ENCODE measurements around the gene TEX2. TPM values are rescaled to one million over a fixed set of nuclear protein-coding genes. Genes with fewer than 3 reads are reported as not detected.

Gene TEX2
- total RNA-seq, 1 experiment from 2014 or later: 10.8 TPM

DNA sequence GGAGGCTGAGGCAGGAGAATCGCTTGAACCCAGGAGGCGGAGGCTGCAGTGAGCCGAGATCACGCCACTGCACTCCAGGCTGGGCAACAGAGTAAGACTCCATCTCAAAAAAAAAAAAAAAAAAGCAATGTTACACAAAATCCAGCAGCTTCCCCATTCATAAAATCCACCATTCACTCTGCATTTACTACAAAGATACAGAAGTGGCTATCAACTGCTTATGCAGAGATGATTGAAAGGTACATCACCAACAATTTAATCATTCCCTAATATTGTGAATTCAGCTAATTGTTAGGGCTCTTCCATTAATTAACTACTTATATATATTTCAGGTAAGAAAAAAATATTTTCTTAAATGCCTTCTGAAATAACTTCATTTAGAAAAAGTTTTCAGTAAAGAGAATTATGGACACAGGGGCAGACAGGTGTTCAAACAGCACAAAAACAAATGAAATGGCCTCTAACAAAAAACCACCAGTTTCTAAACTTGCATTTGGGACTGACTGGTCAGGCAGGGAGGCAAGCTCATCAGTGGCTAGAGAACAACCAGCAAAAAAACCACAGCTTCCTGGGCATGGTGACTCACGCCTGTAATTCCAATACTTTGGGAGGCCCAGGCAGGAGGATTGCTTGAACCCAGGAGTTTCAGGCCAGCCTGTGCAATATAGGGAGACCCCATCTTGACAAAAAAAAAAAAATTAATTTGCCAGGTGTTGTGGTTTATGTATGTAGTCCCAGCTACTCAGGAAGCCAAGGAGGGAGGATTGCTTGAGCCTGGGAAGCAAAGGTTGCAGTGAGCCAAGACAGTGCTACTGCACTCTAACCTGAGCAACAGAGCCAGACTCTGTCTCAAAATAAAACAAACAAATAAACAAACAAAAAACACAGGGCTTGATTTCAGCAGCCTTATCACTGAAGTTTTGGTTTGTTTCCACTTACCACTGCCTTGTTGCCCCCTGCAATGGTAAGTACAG, 159.4 kb downstream of the TEX2 start (continued):
- TF ChIP-seq, protein P1, sequence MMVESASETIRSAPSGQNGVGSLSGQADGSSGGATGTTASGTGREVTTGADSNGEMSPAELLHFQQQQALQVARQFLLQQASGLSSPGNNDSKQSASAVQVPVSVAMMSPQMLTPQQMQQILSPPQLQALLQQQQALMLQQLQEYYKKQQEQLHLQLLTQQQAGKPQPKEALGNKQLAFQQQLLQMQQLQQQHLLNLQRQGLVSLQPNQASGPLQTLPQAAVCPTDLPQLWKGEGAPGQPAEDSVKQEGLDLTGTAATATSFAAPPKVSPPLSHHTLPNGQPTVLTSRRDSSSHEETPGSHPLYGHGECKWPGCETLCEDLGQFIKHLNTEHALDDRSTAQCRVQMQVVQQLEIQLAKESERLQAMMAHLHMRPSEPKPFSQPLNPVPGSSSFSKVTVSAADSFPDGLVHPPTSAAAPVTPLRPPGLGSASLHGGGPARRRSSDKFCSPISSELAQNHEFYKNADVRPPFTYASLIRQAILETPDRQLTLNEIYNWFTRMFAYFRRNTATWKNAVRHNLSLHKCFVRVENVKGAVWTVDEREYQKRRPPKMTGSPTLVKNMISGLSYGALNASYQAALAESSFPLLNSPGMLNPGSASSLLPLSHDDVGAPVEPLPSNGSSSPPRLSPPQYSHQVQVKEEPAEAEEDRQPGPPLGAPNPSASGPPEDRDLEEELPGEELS (CRISPR knock-in tag; IDR thresholded peaks at IDR 0.05): no peak
- TF ChIP-seq, protein P2, sequence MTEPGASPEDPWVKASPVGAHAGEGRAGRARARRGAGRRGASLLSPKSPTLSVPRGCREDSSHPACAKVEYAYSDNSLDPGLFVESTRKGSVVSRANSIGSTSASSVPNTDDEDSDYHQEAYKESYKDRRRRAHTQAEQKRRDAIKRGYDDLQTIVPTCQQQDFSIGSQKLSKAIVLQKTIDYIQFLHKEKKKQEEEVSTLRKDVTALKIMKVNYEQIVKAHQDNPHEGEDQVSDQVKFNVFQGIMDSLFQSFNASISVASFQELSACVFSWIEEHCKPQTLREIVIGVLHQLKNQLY (CRISPR knock-in tag; IDR thresholded peaks at IDR 0.05): no peak
- TF ChIP-seq, protein P3, sequence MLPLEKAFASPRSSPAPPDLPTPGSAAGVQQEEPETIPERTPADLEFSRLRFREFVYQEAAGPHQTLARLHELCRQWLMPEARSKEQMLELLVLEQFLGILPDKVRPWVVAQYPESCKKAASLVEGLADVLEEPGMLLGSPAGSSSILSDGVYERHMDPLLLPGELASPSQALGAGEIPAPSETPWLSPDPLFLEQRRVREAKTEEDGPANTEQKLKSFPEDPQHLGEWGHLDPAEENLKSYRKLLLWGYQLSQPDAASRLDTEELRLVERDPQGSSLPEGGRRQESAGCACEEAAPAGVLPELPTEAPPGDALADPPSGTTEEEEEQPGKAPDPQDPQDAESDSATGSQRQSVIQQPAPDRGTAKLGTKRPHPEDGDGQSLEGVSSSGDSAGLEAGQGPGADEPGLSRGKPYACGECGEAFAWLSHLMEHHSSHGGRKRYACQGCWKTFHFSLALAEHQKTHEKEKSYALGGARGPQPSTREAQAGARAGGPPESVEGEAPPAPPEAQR (CRISPR knock-in tag; IDR thresholded peaks at IDR 0.05): no peak
- TF ChIP-seq, protein P4, sequence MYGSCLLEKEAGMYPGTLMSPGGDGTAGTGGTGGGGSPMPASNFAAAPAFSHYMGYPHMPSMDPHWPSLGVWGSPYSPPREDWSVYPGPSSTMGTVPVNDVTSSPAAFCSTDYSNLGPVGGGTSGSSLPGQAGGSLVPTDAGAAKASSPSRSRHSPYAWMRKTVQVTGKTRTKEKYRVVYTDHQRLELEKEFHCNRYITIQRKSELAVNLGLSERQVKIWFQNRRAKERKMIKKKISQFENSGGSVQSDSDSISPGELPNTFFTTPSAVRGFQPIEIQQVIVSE (CRISPR knock-in tag; IDR thresholded peaks at IDR 0.05; ENCODE audit: borderline replicate concordance): no peak

DNA sequence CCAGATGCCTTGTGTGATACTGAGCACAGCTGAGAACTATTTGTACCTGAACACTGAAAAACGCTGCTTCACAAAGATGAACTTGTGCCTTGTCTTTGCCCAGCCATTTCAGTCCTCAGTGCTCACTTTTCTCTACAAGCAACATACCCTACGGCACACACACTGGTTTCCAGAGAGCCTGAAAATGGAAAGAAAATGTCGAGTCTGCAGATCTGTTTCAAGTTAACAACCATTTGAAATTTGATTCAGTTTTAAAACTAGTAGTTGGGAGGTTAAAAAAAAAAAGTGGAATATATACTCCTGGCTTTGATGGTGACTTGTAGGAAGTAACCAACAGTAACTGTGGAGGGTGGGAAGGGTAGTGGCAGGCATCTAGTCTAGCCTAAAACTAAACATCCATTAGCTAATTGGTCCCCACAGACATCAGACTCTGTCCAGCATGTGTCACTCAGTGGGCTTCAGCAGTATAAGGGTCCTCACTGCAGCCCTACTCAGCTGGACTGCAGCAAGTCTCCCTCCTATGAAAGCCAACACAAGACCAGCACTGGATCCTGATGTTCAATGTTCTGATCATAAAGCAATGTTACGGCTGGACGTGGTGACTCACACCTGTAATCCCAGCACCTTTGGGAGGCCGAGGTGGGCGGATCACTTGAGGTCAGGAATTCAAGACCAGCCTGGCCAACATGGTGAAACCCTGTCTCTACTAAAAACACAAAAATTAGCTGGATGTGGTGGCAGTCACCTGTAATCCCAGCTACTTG, 160.3 kb downstream of the TEX2 start:
- ATAC-seq: no peak
- no peaks in the 10 kb centered on the region for H3K27me3 Mint-ChIP-seq (ENCODE audit: low read depth)
- CTCF ChIA-PET: interaction anchor here (2.1 to 2.2 kb wide), 2 partner anchors 31 to 39 kb away, joined by 6 read pairs; no protein-coding TSS in a partner anchor
- no peak overlapping the region for H3K27ac Mint-ChIP-seq
- TF ChIP-seq JAZF1 (CRISPR knock-in tag; IDR thresholded peaks at IDR 0.05): no peak
- H3K36me3 Mint-ChIP-seq: no peaks in the 10 kb centered on the region
- POLR2A ChIA-PET: interaction anchor here (0.7 kb wide), 1 partner anchor 41 kb away, joined by 3 read pairs; no protein-coding TSS in a partner anchor
- H3K9me3 Mint-ChIP-seq: no peaks in the 10 kb centered on the region
- DNase-seq (ENCODE audit: low spot score): no peak
- no peak overlapping the region for H3K4me3 Mint-ChIP-seq
- peaks cover 3% of the 10 kb centered on the region; the same call in 1 of the 2 replicates for H3K4me1 Mint-ChIP-seq

DNA sequence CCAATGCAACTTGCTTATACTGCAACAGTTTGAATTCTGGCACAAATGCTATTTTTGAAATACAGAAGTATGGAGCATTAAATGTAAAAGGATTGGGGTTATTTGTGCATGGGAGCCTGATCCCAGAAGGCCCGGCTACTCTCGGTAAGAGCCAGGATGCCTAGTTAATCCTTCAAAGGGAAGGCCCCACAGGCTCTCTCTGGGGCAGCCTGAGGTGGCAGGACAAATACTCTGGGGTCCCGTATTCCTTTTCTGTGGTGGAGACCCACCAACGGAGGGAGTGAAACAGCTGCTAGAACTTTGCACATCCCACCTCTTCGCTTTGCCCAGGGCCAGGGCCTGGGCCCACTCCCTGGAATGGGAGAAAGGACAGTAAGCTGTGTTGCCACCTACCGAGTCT, 163.5 kb downstream of the TEX2 start:
- Mint-ChIP-seq H3K36me3 (peaks cover 16% of the 10 kb centered on the region), H3K4me1 (peaks cover 15% of the 10 kb centered on the region), H3K27ac (no peak overlapping the region), H3K27me3 (ENCODE audit: low read depth) (no peaks in the 10 kb centered on the region), H3K9me3 (peaks cover 15% of the 10 kb centered on the region), H3K4me3 (no peak overlapping the region)
- ChIA-PET POLR2A (no interaction called here), CTCF (interaction anchor here (0.6 to 1.6 kb wide), 4 partner anchors 34 to 229 kb away, joined by 3 to 6 read pairs (median 4); no protein-coding TSS in a partner anchor)
- no peak for DNase-seq (ENCODE audit: low spot score)
- ATAC-seq: no peak
- no peak for TF ChIP-seq GABPB1 (CRISPR knock-in tag; IDR thresholded peaks at IDR 0.05)
- TF ChIP-seq, protein P5, sequence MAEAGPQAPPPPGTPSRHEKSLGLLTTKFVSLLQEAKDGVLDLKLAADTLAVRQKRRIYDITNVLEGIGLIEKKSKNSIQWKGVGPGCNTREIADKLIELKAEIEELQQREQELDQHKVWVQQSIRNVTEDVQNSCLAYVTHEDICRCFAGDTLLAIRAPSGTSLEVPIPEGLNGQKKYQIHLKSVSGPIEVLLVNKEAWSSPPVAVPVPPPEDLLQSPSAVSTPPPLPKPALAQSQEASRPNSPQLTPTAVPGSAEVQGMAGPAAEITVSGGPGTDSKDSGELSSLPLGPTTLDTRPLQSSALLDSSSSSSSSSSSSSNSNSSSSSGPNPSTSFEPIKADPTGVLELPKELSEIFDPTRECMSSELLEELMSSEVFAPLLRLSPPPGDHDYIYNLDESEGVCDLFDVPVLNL (CRISPR knock-in tag; IDR thresholded peaks at IDR 0.05; ENCODE audit: borderline replicate concordance, low read depth): no peak
- TF ChIP-seq ZNF671 (CRISPR knock-in tag; IDR thresholded peaks at IDR 0.05): no peak
- no peak for TF ChIP-seq PRRX2 (CRISPR knock-in tag; IDR thresholded peaks at IDR 0.05)
- no peak for TF ChIP-seq ZNF121 (CRISPR knock-in tag; IDR thresholded peaks at IDR 0.05)
- TF ChIP-seq ZBTB21 (CRISPR knock-in tag; IDR thresholded peaks at IDR 0.05; ENCODE audit: borderline replicate concordance): no peak
- TF ChIP-seq NR1H2 (CRISPR knock-in tag; IDR thresholded peaks at IDR 0.05): no peak
- no peak for TF ChIP-seq TEAD1 (CRISPR knock-in tag; IDR thresholded peaks at IDR 0.05)
- no peak for TF ChIP-seq MYBL2 (CRISPR knock-in tag; IDR thresholded peaks at IDR 0.05)
- TF ChIP-seq, protein P6, sequence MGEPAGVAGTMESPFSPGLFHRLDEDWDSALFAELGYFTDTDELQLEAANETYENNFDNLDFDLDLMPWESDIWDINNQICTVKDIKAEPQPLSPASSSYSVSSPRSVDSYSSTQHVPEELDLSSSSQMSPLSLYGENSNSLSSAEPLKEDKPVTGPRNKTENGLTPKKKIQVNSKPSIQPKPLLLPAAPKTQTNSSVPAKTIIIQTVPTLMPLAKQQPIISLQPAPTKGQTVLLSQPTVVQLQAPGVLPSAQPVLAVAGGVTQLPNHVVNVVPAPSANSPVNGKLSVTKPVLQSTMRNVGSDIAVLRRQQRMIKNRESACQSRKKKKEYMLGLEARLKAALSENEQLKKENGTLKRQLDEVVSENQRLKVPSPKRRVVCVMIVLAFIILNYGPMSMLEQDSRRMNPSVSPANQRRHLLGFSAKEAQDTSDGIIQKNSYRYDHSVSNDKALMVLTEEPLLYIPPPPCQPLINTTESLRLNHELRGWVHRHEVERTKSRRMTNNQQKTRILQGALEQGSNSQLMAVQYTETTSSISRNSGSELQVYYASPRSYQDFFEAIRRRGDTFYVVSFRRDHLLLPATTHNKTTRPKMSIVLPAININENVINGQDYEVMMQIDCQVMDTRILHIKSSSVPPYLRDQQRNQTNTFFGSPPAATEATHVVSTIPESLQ (CRISPR knock-in tag; IDR thresholded peaks at IDR 0.05): no peak
- TF ChIP-seq, protein P7, sequence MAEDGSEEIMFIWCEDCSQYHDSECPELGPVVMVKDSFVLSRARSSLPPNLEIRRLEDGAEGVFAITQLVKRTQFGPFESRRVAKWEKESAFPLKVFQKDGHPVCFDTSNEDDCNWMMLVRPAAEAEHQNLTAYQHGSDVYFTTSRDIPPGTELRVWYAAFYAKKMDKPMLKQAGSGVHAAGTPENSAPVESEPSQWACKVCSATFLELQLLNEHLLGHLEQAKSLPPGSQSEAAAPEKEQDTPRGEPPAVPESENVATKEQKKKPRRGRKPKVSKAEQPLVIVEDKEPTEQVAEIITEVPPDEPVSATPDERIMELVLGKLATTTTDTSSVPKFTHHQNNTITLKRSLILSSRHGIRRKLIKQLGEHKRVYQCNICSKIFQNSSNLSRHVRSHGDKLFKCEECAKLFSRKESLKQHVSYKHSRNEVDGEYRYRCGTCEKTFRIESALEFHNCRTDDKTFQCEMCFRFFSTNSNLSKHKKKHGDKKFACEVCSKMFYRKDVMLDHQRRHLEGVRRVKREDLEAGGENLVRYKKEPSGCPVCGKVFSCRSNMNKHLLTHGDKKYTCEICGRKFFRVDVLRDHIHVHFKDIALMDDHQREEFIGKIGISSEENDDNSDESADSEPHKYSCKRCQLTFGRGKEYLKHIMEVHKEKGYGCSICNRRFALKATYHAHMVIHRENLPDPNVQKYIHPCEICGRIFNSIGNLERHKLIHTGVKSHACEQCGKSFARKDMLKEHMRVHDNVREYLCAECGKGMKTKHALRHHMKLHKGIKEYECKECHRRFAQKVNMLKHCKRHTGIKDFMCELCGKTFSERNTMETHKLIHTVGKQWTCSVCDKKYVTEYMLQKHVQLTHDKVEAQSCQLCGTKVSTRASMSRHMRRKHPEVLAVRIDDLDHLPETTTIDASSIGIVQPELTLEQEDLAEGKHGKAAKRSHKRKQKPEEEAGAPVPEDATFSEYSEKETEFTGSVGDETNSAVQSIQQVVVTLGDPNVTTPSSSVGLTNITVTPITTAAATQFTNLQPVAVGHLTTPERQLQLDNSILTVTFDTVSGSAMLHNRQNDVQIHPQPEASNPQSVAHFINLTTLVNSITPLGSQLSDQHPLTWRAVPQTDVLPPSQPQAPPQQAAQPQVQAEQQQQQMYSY (CRISPR knock-in tag; IDR thresholded peaks at IDR 0.05): no peak
- TF ChIP-seq, protein P8, sequence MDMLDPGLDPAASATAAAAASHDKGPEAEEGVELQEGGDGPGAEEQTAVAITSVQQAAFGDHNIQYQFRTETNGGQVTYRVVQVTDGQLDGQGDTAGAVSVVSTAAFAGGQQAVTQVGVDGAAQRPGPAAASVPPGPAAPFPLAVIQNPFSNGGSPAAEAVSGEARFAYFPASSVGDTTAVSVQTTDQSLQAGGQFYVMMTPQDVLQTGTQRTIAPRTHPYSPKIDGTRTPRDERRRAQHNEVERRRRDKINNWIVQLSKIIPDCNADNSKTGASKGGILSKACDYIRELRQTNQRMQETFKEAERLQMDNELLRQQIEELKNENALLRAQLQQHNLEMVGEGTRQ (CRISPR knock-in tag; IDR thresholded peaks at IDR 0.05): no peak

Data from WTC11 (cell line).